Activated T-helper 1 cell treated with anti-CD3 and anti-CD28 coated beads, Interleukin-12 subunit alpha, Interleukin-12 subunit beta, Interleukin-2, Interleukin-4 antibody, amounts not matched to agents 30 ng/mL and 10 ng/mL and 1 ng/mL, durations not matched to agents 14 hours and 24 hours and 36 hours (primary cell): ENCODE data around the gene WDTC1. TPM values are rescaled to one million over a fixed set of nuclear protein-coding genes. Genes with fewer than 3 reads are reported as not detected.
A peak's percentile ranks its signal among the peaks of the same experiment; 100 is the strongest.
"Not testable (repeated sequence)": the region's sequence is repeated elsewhere in the genome, so short reads cannot be mapped to it uniquely, and the experiment has no call there.

ENCODE experiments used
- DNase-seq: peaks from one replicate; pipeline ENCODE4 v3.0.0; 2021; ENCODE audit warnings: low spot score
- H3K27ac Mint-ChIP-seq: one replicate; pipeline ENCODE4 v1.8.0; 2021; ENCODE audit warnings: mild to moderate bottlenecking, mixed read lengths
- H3K27me3 Mint-ChIP-seq: one replicate; pipeline ENCODE4 v1.8.0; 2022; ENCODE audit warnings: mild to moderate bottlenecking, moderate library complexity, mixed read lengths; ENCODE audit not compliant: insufficient read depth
- H3K36me3 Mint-ChIP-seq: one replicate; pipeline ENCODE4 v1.8.0; 2021; ENCODE audit warnings: low read depth, mixed read lengths
- H3K4me1 Mint-ChIP-seq: one replicate; pipeline ENCODE4 v1.8.0; 2021; ENCODE audit warnings: low read depth, mixed read lengths
- H3K4me3 Mint-ChIP-seq: one replicate; pipeline ENCODE4 v1.8.0; 2021; ENCODE audit warnings: mild to moderate bottlenecking, moderate library complexity, mixed read lengths
- H3K9me3 Mint-ChIP-seq: one replicate; pipeline ENCODE4 v1.8.0; 2021; ENCODE audit warnings: mixed read lengths
- intact Hi-C: fragments of 100-400 bp; cut with micrococcal nuclease; formaldehyde crosslinking; loops from one replicate; pipeline ENCODE4 v1.15.1; 2024
- total RNA-seq: library from RNA; stranded (reverse); gene quantifications from 2 replicates; pipeline ENCODE4 v1.2.3, GENCODE V29; 2022

WDTC1 gene, protein sequence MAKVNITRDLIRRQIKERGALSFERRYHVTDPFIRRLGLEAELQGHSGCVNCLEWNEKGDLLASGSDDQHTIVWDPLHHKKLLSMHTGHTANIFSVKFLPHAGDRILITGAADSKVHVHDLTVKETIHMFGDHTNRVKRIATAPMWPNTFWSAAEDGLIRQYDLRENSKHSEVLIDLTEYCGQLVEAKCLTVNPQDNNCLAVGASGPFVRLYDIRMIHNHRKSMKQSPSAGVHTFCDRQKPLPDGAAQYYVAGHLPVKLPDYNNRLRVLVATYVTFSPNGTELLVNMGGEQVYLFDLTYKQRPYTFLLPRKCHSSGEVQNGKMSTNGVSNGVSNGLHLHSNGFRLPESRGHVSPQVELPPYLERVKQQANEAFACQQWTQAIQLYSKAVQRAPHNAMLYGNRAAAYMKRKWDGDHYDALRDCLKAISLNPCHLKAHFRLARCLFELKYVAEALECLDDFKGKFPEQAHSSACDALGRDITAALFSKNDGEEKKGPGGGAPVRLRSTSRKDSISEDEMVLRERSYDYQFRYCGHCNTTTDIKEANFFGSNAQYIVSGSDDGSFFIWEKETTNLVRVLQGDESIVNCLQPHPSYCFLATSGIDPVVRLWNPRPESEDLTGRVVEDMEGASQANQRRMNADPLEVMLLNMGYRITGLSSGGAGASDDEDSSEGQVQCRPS
- 18.4 and 20.1 TPM in 2 replicates for total RNA-seq

DNA sequence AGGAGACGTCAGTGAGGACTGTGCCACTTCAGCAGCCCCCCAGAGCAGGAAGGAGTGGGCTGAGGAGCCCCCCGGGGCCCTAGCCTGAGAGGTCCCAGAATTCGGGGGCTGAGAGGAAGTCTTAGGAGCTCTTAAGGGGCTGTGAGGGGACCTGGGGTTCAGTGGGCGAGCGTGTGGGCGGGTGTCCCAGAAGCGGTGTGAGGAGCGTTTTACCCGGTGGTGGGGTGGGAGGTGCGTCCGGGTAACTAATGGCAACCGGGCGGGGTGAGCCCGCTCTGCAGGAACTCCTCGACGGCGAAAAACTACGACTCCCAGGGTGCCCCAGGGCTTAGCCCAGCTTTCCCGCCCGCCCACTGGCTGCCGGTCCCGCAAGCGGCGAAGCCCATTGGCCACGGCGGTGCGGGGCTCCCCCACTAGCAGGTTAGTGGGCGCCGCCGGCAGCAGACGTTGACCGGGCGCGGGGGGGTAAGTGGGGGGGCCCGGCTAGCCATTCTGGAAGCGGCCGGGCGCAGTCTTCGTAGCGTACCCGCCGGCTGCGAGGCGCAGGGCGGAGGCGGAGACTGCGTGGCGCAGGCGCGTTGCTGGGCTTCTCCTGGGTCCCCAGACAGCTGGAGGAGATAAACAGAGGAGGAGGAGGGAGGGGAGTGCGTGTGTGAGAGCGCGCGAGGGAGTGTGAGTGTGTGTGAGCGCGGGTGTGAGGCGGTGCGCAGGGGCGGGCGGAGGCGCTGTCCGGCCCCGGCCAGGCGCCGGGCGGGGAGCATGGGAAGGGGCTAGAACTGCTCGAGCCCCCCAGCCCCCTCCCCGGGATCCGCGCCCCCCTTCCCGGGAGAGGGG lies at the start of gene WDTC1:
TSS of gene WDTC1 (plus strand) at position 584 of the 834 bp plus-strand sequence. CDS start 26,423 bp downstream, outside the sequence.
- Mint-ChIP-seq H3K36me3 (no peaks in the 10 kb centered on the region), H3K9me3 (no peaks in the 10 kb centered on the region), H3K27me3 (no peaks in the 10 kb centered on the region), H3K4me3 (peak within 1 kb of the TSS; percentile 99), H3K4me1 (peaks cover 27% of the 10 kb centered on the region), H3K27ac (peak within 1 kb of the TSS; percentile 97)
- peak; percentile 98 for DNase-seq
- intact Hi-C loops = loop anchor here (1.0 to 10.0 kb wide), 10 partner anchors 18 to 1989 kb away; partner anchors contain the start of genes FAM76A, GPR3, NUDC and RSRP1

DNA sequence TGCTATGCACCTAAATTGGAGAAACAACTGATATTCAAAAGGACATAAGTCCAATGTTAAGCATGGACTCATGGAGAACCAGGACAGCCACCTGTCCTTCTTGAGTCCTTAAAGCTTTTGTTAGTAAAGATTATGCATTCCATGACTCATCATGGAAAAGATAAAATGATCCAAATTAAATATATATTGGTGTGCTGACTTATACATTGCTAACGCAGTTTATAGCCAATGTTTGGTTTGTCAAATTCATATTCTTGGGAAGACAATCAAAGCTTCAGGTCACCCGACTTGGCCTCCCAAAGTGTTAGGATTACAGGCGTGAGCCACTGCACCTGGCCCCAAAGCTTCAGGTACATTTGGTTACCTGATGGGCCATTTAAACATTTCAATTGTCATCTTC lies 49.8 kb upstream of the WDTC1 start:
- H3K4me1 Mint-ChIP-seq, H3K27me3 Mint-ChIP-seq, DNase-seq, H3K36me3 Mint-ChIP-seq, H3K4me3 Mint-ChIP-seq, intact Hi-C loops, H3K27ac Mint-ChIP-seq, H3K9me3 Mint-ChIP-seq: not testable (repeated sequence)

DNA sequence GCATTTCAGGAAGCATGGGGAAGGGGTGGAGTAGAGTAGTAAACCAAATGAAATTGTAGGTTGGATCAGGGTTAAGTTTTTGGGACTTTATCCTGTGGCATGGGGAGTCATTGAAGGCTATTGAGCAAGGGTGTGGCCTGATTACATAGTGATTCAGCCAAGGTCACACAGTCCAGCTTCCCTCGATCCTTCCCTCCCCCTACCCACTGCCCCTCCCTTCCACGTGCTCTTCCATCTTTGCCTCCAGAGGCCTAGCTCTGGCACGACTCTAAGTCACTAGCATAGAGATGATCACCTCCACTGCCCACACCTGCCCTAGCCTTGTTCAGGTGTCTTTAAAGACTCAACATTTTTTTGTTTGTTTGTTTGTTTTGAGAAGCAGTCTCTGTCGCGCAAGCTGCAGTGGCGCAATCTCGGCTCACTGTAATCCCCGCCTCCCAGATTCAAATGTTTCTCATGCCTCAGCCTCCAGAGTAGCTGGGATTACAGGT lies 42.3 kb upstream of the WDTC1 start:
- intact Hi-C loops = no loop called here
- H3K4me3 Mint-ChIP-seq = no peak overlapping the region
- H3K36me3 Mint-ChIP-seq = no peaks in the 10 kb centered on the region
- peaks cover 6% of the 10 kb centered on the region for H3K27me3 Mint-ChIP-seq
- DNase-seq = no peak
- H3K27ac Mint-ChIP-seq = no peak overlapping the region
- H3K9me3 Mint-ChIP-seq = no peaks in the 10 kb centered on the region
- no peaks in the 10 kb centered on the region for H3K4me1 Mint-ChIP-seq

DNA sequence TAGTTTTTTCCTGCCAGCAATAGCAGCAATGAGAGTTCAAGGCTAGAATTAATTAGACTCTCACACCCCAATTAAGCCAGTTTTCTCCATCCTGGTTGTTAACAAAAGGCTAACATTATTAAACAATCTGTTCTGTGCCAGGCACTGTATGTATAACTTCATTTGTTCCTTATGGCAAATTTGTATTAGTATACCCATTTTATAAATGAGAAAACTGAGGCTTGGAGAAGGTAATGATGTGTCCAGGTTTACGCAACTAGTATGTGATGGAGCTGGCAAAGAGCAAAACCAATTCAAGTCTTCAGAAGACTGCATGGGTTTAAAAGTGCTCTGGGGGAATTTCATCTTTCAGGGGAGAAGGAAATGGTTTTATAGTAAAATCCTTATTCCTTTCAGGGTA lies 41.2 kb upstream of the WDTC1 start:
- H3K27ac Mint-ChIP-seq = no peak overlapping the region
- no peaks in the 10 kb centered on the region for H3K9me3 Mint-ChIP-seq
- DNase-seq = no peak
- H3K27me3 Mint-ChIP-seq = peaks cover 6% of the 10 kb centered on the region
- H3K36me3 Mint-ChIP-seq = no peaks in the 10 kb centered on the region
- intact Hi-C loops = no loop called here
- peaks cover 6% of the 10 kb centered on the region for H3K4me1 Mint-ChIP-seq
- H3K4me3 Mint-ChIP-seq = no peak overlapping the region

DNA sequence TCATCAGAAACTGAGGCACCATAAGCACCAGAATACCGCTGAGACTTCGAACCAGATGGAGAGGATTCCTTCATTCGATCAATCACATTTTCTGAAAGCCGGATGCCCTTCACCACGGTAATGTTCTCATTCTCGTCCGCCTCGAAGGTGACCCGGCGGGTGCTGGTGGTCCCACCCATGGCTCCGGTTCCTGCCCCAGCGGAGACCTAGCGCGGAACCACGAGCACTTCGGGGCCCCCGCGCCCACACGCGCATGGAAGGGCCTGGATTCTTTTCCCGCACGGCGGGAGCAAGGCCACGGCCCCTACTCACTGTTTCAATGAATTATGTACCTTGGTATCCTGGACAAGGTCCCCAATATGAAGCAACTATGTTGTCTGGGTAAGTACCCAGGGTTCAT lies 33.1 kb upstream of the WDTC1 start:
- DNase-seq = no peak
- peaks cover 6% of the 10 kb centered on the region for H3K4me1 Mint-ChIP-seq
- H3K36me3 Mint-ChIP-seq = no peaks in the 10 kb centered on the region
- H3K27me3 Mint-ChIP-seq = peaks cover 6% of the 10 kb centered on the region
- H3K4me3 Mint-ChIP-seq = no peak overlapping the region
- no peak overlapping the region for H3K27ac Mint-ChIP-seq
- intact Hi-C loops = no loop called here
- H3K9me3 Mint-ChIP-seq = no peaks in the 10 kb centered on the region

DNA sequence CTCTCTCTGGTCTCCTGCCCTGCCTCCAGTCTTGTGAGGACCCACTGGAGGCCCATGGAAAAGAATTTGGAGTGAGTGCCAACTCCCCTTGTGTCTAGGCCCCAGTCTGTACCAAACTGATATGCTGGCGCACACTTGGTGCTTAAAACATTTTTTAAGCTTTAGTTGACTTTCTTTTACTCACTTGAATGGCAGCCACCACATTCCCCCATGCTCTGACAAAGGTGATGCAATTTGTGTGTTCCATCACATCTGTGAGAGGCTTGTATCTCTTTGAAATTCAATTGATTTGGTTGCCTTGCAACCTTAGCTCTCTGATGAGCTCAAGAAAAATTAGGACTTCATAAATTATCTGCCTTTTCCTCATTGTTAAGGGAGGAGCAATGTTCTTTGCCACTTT lies 30.5 kb upstream of the WDTC1 start:
- no peaks in the 10 kb centered on the region for H3K36me3 Mint-ChIP-seq
- intact Hi-C loops = no loop called here
- no peak overlapping the region for H3K27ac Mint-ChIP-seq
- no peak for DNase-seq
- peaks cover 11% of the 10 kb centered on the region for H3K27me3 Mint-ChIP-seq
- no peaks in the 10 kb centered on the region for H3K4me1 Mint-ChIP-seq
- no peak overlapping the region for H3K4me3 Mint-ChIP-seq
- H3K9me3 Mint-ChIP-seq = no peaks in the 10 kb centered on the region

DNA sequence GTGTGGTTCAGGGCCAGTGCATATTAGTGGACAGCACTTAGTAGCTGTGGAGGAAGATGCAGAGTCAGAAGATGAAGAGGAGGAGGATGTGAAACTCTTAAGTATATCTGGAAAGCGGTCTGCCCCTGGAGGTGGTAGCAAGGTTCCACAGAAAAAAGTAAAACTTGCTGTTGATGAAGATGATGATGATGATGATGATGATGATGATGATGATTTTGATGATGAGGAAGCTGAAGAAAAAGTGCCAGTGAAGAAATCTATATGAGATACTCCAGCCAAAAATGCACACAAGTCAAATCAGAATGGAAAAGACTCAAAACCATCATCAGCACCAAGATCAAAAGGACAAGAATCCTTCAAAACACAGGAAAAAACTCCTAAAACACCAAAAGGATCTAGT lies 27.2 kb upstream of the WDTC1 start:
- H3K4me3 Mint-ChIP-seq, H3K9me3 Mint-ChIP-seq, H3K27ac Mint-ChIP-seq, DNase-seq, H3K27me3 Mint-ChIP-seq, H3K4me1 Mint-ChIP-seq, intact Hi-C loops, H3K36me3 Mint-ChIP-seq: not testable (repeated sequence)

DNA sequence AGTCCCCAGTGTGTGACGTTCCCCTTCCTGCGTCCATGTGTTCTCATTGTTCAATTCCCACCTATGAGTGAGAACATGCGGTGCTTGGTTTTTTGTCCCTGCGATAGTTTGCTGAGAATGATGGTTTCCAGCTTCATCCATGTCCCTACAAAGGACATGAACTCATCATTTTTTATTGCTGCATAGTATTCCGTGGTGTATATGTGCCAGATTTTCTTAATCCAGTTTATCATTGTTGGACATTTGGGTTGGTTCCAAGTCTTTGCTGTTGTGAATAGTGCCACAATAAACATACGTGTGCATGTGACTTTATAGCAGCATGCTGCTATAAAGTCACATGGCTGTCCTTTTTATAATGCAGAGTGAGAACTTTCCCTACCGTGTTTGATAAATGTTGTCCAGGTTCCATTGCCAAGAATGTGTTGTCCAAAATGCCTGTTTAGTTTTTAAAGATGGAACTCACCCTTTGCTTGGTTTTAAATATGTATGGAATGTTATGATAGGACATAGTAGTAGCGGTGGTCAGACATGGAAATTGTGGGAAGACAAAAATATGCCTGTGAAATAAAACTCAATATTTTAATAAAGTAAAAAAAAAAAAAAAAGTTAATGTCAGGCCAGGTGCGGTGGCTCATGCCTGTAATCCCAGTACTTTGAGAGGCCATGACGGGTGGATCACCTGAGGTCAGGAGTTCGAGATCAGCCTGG lies 26.1 kb upstream of the WDTC1 start:
- H3K4me3 Mint-ChIP-seq, H3K27me3 Mint-ChIP-seq, H3K4me1 Mint-ChIP-seq, intact Hi-C loops, H3K9me3 Mint-ChIP-seq, DNase-seq, H3K27ac Mint-ChIP-seq, H3K36me3 Mint-ChIP-seq: not testable (repeated sequence)

DNA sequence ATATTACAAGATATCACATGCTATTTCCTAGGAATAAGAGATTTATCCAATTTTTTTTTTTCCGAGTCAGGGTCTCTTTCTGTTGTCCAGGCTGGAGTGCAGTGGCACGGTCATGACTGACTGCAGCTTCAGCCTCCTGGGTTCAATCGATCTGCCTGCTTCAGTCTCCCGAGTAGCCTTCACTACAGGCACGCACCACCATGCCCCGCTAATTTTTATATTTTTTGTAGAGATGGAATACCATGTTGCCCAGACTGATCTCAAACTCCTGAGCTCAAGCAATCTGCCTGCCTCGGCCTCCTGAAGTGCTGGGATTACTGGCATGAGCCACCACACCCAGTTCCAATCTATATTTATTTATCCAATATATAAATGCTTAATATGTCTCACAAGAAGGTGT lies 18.0 kb upstream of the WDTC1 start:
- no peak overlapping the region for H3K27ac Mint-ChIP-seq
- no peaks in the 10 kb centered on the region for H3K9me3 Mint-ChIP-seq
- intact Hi-C loops = no loop called here

DNA sequence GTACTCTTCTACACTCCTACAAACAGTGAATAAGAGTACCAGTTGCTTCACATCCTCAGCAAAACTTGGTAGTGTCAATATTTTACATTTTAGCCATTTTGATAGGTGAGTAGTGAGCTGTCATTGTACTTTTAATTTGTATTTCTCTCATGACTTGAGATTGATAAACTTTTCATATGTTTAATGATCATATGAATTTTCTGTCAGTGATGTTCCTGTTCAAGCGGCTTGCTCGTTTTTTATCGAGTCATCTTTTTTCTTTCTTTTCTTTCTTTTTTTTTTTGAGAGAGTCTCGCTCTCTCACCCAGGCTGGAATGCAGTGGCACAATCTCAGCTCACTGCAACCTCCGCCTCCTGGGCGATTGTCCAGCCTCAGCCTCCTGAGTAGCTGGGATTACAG lies 17.0 kb upstream of the WDTC1 start:
- H3K27me3 Mint-ChIP-seq = no peaks in the 10 kb centered on the region
- H3K36me3 Mint-ChIP-seq = no peaks in the 10 kb centered on the region
- no peak overlapping the region for H3K27ac Mint-ChIP-seq
- H3K4me3 Mint-ChIP-seq = no peak overlapping the region
- no peaks in the 10 kb centered on the region for H3K4me1 Mint-ChIP-seq
- no peaks in the 10 kb centered on the region for H3K9me3 Mint-ChIP-seq
- no peak for DNase-seq
- intact Hi-C loops = no loop called here

More for the DNA sequence above, 18.0 kb upstream of the WDTC1 start:
- no peak for DNase-seq
- no peak overlapping the region for H3K4me3 Mint-ChIP-seq
- no peaks in the 10 kb centered on the region for H3K27me3 Mint-ChIP-seq
- no peaks in the 10 kb centered on the region for H3K4me1 Mint-ChIP-seq
- H3K36me3 Mint-ChIP-seq = no peaks in the 10 kb centered on the region

DNA sequence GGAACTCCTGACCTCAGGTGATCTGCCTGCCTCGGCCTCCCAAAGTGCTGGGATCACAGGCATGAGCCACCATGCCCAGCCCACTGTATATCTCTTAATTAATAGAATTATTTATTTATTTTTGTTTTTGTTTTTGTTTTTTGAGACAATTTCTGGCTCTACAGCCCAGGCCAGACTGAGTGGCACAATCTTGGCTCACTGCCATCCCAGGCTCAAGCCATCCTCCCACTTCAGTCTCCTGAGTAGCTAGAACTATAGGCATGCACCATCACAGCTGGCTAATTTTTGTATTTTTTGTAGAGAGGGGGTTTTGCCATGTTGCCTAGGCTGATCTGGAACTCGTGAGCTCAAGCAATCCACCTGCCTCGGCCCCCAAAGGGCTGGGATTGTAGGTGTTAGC lies 15.7 kb upstream of the WDTC1 start:
- Mint-ChIP-seq H3K4me1 (no peaks in the 10 kb centered on the region), H3K27me3 (no peaks in the 10 kb centered on the region), H3K9me3 (no peaks in the 10 kb centered on the region), H3K36me3 (no peaks in the 10 kb centered on the region), H3K4me3 (no peak overlapping the region), H3K27ac (no peak overlapping the region)
- intact Hi-C loops = no loop called here
- DNase-seq = no peak

DNA sequence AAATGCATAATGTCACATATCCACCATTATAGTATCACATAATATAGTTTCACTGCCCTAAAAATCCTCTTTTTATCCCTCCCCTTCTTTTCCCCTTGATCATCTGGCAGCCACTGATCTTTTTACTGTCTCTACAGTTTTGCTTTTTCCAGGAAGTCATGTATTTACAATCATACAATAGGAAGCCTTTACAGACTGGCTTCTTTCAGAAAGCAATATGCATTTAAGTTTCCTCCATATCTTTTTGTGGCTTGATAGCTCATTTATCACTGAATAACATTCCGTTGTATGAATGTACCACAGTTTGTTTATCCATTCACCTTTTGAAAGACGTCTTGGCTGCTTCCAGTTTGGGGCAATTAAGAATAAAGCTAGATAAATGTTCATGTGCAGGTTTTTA lies 14.3 kb upstream of the WDTC1 start:
- Mint-ChIP-seq H3K27ac (no peak overlapping the region), H3K27me3 (no peaks in the 10 kb centered on the region), H3K9me3 (no peaks in the 10 kb centered on the region), H3K4me3 (no peak overlapping the region), H3K36me3 (no peaks in the 10 kb centered on the region), H3K4me1 (no peaks in the 10 kb centered on the region)
- intact Hi-C loops = no loop called here
- DNase-seq = no peak
